WTC11 (cell line): ENCODE data around the gene TPM2. TPM values are rescaled to one million over a fixed set of nuclear protein-coding genes. Genes with fewer than 3 reads are reported as not detected.

Experiments
- ATAC-seq: fragments of 200-7000 bp; cut with Tn5 transposase; 2 replicates; pipeline ENCODE4 v1.10.0; 2021; ENCODE audit warnings: mild to moderate bottlenecking, moderate library complexity
- CTCF ChIA-PET: fragments of 300-600 bp; sonication (Branson Sonifier 250); formaldehyde crosslinking; loops from one replicate; lab custom pipeline; 2021; ENCODE audit warnings: antibody characterized with exemption; lab: Charles Lee
- POLR2A ChIA-PET: fragments of 350-600 bp; sonication (Branson Sonifier 250); formaldehyde crosslinking; loops from one replicate; lab custom pipeline; 2021; ENCODE audit warnings: antibody characterized with exemption; lab: Charles Lee
- DNase-seq: peaks from one replicate; pipeline ENCODE4 v3.0.0; 2021; ENCODE audit warnings: low spot score
- H3K27ac Mint-ChIP-seq: 2 replicates; pipeline ENCODE4 v1.8.0; 2021; ENCODE audit warnings: mixed read lengths
- H3K27me3 Mint-ChIP-seq: 2 replicates; pipeline ENCODE4 v1.8.0; 2021; ENCODE audit warnings: low read depth, mild to moderate bottlenecking, moderate library complexity, mixed read lengths
- H3K36me3 Mint-ChIP-seq: 2 replicates; pipeline ENCODE4 v1.8.0; 2021; ENCODE audit warnings: mixed read lengths
- H3K4me1 Mint-ChIP-seq: 2 replicates; pipeline ENCODE4 v1.8.0; 2022; ENCODE audit warnings: mixed read lengths
- H3K4me3 Mint-ChIP-seq: 2 replicates; pipeline ENCODE4 v1.8.0; 2021; ENCODE audit warnings: mild to moderate bottlenecking, moderate library complexity, mixed read lengths
- H3K9me3 Mint-ChIP-seq: 2 replicates; pipeline ENCODE4 v1.8.0; 2021; ENCODE audit warnings: mixed read lengths
- ETV6 ChIP-seq: sonication (generic); formaldehyde crosslinking; IDR thresholded peaks from 2 replicates; pipeline ENCODE4 v1.8.1; 2022; ENCODE audit warnings: mild to moderate bottlenecking, missing genetic modification reagents
- NR3C1 ChIP-seq: sonication (generic); formaldehyde crosslinking; conservative IDR thresholded peaks from 2 replicates; pipeline ENCODE4 v1.8.1; 2023; ENCODE audit warnings: low read depth, mild to moderate bottlenecking, missing genetic modification reagents
- PRRX2 ChIP-seq: fragments of 250-450 bp; sonication (Bioruptor Pico); IDR thresholded peaks from 2 replicates; pipeline ENCODE4 v1.8.0; 2021; ENCODE audit warnings: mild to moderate bottlenecking
- RELA ChIP-seq: sonication (generic); formaldehyde crosslinking; IDR thresholded peaks from 2 replicates; pipeline ENCODE4 v1.8.1; 2022; ENCODE audit warnings: missing genetic modification reagents, mild to moderate bottlenecking, borderline replicate concordance
- RORB ChIP-seq: fragments of 250-450 bp; sonication (Bioruptor Pico); IDR thresholded peaks from 2 replicates; pipeline ENCODE4 v1.9.0; 2021; ENCODE audit warnings: mild to moderate bottlenecking
- SMAD4 ChIP-seq: sonication (generic); formaldehyde crosslinking; IDR thresholded peaks from 2 replicates; pipeline ENCODE4 v1.8.0; 2022; ENCODE audit warnings: mild to moderate bottlenecking, missing genetic modification reagents
- ZBTB21 ChIP-seq: sonication (generic); formaldehyde crosslinking; IDR thresholded peaks from 2 replicates; pipeline ENCODE4 v1.8.1; 2023; ENCODE audit warnings: mild to moderate bottlenecking, missing genetic modification reagents, borderline replicate concordance
- ZNF317 ChIP-seq: sonication (generic); formaldehyde crosslinking; IDR thresholded peaks from 2 replicates; pipeline ENCODE4 v1.8.1; 2023; ENCODE audit warnings: low read depth, mild to moderate bottlenecking, moderate library complexity, missing genetic modification reagents, borderline replicate concordance
- ZNF396 ChIP-seq: fragments of 250-450 bp; sonication (Bioruptor Pico); IDR thresholded peaks from 2 replicates; pipeline ENCODE4 v1.8.0; 2021; ENCODE audit warnings: mild to moderate bottlenecking, moderate library complexity, borderline replicate concordance
- total RNA-seq: library from RNA; stranded (reverse); gene quantifications from 3 replicates; pipeline ENCODE4 v1.2.3, GENCODE V29; 2021
- TF ChIP-seq, protein P1 (sequence below): sonication (generic); formaldehyde crosslinking; IDR thresholded peaks from 2 replicates; pipeline ENCODE4 v1.8.1; 2023; ENCODE audit warnings: mild to moderate bottlenecking, moderate library complexity, missing genetic modification reagents
- TF ChIP-seq, protein P2 (sequence below): fragments of 200-600 bp; IDR thresholded peaks from 2 replicates; pipeline ENCODE4 v1.8.0; 2022; ENCODE audit warnings: antibody characterized with exemption
- TF ChIP-seq, protein P3 (sequence below): sonication (generic); formaldehyde crosslinking; conservative IDR thresholded peaks from 2 replicates; pipeline ENCODE4 v1.8.1; 2022; ENCODE audit warnings: mild to moderate bottlenecking, missing genetic modification reagents
- TF ChIP-seq, protein P4 (sequence below): sonication (generic); formaldehyde crosslinking; IDR thresholded peaks from 2 replicates; pipeline ENCODE4 v1.8.0; 2023; ENCODE audit warnings: missing genetic modification reagents
- TF ChIP-seq, protein P5 (sequence below): fragments of 250-450 bp; sonication (Bioruptor Pico); IDR thresholded peaks from 2 replicates; pipeline ENCODE4 v1.8.0; 2021; ENCODE audit warnings: mild to moderate bottlenecking
- TF ChIP-seq, protein P6 (sequence below): sonication (generic); formaldehyde crosslinking; IDR thresholded peaks from 2 replicates; pipeline ENCODE4 v1.8.1; 2023; ENCODE audit warnings: mild to moderate bottlenecking, missing genetic modification reagents, borderline replicate concordance
- TF ChIP-seq, protein P7 (sequence below): fragments of 250-450 bp; sonication (Bioruptor Pico); IDR thresholded peaks from 2 replicates; pipeline ENCODE4 v1.9.0; 2021; ENCODE audit warnings: mild to moderate bottlenecking
- TF ChIP-seq, protein P8 (sequence below): sonication (generic); formaldehyde crosslinking; IDR thresholded peaks from 2 replicates; pipeline ENCODE4 v1.8.1; 2022; ENCODE audit warnings: mild to moderate bottlenecking, moderate library complexity, missing genetic modification reagents

The TPM2 gene
- total RNA-seq, 1 experiment from 2014 or later = 146 TPM

DNA sequence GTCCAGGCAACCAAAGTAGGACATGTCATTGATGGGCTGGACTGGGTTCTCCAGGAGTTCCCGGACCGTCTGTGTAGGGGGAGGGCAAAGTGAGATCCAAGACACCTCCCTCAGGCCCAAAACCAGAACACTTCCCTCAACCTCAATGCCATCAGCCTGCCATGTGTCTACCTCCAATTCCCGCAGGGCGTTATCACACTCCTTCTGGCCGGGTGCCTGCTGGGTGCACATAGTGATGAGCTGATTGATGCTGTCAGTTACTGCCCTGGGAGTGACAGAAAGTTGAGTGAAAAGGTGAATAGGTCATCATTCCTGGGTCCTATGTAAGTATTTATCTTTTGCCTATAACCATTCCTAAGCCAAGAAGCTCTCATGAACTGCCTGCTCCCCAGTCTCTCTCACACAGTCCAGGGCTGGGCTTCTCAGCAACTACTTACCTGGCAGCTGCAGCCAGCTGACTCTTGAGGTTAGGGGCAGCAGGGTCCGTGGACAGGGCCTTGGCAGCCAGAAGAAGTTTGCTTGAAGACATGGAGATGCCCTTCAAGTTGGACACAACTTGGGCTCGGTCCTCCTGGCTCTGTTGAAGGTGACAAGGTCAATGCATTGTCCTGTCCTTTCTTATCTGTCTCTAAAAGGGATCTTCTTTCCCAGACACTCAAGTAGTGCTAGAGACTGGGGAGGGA is 21.2 kb upstream of the TPM2 start:
- Mint-ChIP-seq H3K4me3 (no peak overlapping the region), H3K9me3 (no peaks in the 10 kb centered on the region), H3K27me3 (no peaks in the 10 kb centered on the region), H3K36me3 (peaks cover 82% of the 10 kb centered on the region), H3K27ac (no peak overlapping the region), H3K4me1 (no peaks in the 10 kb centered on the region)
- CTCF ChIA-PET = interaction anchor here (4.1 kb wide), 1 partner anchor 14 kb away, joined by 29 read pairs; no protein-coding TSS in a partner anchor
- ATAC-seq = no peak
- DNase-seq = no peak
- POLR2A ChIA-PET = no interaction called here
- TF ChIP-seq, protein P1, sequence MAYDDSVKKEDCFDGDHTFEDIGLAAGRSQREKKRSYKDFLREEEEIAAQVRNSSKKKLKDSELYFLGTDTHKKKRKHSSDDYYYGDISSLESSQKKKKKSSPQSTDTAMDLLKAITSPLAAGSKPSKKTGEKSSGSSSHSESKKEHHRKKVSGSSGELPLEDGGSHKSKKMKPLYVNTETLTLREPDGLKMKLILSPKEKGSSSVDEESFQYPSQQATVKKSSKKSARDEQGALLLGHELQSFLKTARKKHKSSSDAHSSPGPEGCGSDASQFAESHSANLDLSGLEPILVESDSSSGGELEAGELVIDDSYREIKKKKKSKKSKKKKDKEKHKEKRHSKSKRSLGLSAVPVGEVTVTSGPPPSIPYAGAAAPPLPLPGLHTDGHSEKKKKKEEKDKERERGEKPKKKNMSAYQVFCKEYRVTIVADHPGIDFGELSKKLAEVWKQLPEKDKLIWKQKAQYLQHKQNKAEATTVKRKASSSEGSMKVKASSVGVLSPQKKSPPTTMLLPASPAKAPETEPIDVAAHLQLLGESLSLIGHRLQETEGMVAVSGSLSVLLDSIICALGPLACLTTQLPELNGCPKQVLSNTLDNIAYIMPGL (CRISPR knock-in tag) = no peak
- TF ChIP-seq ZNF317 (CRISPR knock-in tag) = no peak
- TF ChIP-seq, protein P2, sequence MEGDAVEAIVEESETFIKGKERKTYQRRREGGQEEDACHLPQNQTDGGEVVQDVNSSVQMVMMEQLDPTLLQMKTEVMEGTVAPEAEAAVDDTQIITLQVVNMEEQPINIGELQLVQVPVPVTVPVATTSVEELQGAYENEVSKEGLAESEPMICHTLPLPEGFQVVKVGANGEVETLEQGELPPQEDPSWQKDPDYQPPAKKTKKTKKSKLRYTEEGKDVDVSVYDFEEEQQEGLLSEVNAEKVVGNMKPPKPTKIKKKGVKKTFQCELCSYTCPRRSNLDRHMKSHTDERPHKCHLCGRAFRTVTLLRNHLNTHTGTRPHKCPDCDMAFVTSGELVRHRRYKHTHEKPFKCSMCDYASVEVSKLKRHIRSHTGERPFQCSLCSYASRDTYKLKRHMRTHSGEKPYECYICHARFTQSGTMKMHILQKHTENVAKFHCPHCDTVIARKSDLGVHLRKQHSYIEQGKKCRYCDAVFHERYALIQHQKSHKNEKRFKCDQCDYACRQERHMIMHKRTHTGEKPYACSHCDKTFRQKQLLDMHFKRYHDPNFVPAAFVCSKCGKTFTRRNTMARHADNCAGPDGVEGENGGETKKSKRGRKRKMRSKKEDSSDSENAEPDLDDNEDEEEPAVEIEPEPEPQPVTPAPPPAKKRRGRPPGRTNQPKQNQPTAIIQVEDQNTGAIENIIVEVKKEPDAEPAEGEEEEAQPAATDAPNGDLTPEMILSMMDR = no peak
- TF ChIP-seq ETV6 (CRISPR knock-in tag) = no peak
- TF ChIP-seq, protein P3, sequence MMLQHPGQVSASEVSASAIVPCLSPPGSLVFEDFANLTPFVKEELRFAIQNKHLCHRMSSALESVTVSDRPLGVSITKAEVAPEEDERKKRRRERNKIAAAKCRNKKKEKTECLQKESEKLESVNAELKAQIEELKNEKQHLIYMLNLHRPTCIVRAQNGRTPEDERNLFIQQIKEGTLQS (CRISPR knock-in tag) = no peak
- no peak for TF ChIP-seq PRRX2 (CRISPR knock-in tag)
- no peak for TF ChIP-seq ZNF396 (CRISPR knock-in tag)
- TF ChIP-seq SMAD4 (CRISPR knock-in tag) = no peak

DNA sequence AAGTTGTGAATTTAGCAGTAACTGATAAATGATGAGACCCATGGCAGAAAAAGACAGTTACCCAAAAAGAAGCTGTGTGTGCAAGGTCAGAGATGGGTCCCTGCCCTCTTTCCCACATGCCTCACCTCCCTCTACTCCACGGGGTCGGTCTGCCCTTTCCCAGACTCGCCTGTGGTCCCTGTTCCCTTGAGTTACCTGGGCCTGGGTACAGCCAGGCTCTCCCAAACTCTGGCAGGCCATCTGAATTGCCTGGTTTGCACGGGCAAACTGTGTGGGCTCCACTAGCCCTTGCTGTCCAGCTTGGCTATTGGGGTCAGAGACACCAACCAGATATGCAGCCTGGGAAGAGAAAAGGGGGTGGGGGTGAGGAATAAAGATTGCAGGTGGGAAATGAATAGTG is 18.4 kb upstream of the TPM2 start:
- H3K4me3 Mint-ChIP-seq = no peak overlapping the region
- H3K4me1 Mint-ChIP-seq = no peaks in the 10 kb centered on the region
- CTCF ChIA-PET = interaction anchor here (1.7 kb wide), 1 partner anchor 11 kb away, joined by 5 read pairs; no protein-coding TSS in a partner anchor
- no peaks in the 10 kb centered on the region for H3K9me3 Mint-ChIP-seq
- DNase-seq = no peak
- ATAC-seq = no peak
- peaks cover 84% of the 10 kb centered on the region for H3K36me3 Mint-ChIP-seq
- TF ChIP-seq RORB (CRISPR knock-in tag) (no peak), ZBTB21 (no peak), NR3C1 (CRISPR knock-in tag) (no peak), RELA (CRISPR knock-in tag) (no peak)
- TF ChIP-seq, protein P4, sequence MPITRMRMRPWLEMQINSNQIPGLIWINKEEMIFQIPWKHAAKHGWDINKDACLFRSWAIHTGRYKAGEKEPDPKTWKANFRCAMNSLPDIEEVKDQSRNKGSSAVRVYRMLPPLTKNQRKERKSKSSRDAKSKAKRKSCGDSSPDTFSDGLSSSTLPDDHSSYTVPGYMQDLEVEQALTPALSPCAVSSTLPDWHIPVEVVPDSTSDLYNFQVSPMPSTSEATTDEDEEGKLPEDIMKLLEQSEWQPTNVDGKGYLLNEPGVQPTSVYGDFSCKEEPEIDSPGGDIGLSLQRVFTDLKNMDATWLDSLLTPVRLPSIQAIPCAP (CRISPR knock-in tag) = no peak
- TF ChIP-seq, protein P5, sequence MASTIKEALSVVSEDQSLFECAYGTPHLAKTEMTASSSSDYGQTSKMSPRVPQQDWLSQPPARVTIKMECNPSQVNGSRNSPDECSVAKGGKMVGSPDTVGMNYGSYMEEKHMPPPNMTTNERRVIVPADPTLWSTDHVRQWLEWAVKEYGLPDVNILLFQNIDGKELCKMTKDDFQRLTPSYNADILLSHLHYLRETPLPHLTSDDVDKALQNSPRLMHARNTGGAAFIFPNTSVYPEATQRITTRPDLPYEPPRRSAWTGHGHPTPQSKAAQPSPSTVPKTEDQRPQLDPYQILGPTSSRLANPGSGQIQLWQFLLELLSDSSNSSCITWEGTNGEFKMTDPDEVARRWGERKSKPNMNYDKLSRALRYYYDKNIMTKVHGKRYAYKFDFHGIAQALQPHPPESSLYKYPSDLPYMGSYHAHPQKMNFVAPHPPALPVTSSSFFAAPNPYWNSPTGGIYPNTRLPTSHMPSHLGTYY (CRISPR knock-in tag) = no peak
- TF ChIP-seq, protein P6, sequence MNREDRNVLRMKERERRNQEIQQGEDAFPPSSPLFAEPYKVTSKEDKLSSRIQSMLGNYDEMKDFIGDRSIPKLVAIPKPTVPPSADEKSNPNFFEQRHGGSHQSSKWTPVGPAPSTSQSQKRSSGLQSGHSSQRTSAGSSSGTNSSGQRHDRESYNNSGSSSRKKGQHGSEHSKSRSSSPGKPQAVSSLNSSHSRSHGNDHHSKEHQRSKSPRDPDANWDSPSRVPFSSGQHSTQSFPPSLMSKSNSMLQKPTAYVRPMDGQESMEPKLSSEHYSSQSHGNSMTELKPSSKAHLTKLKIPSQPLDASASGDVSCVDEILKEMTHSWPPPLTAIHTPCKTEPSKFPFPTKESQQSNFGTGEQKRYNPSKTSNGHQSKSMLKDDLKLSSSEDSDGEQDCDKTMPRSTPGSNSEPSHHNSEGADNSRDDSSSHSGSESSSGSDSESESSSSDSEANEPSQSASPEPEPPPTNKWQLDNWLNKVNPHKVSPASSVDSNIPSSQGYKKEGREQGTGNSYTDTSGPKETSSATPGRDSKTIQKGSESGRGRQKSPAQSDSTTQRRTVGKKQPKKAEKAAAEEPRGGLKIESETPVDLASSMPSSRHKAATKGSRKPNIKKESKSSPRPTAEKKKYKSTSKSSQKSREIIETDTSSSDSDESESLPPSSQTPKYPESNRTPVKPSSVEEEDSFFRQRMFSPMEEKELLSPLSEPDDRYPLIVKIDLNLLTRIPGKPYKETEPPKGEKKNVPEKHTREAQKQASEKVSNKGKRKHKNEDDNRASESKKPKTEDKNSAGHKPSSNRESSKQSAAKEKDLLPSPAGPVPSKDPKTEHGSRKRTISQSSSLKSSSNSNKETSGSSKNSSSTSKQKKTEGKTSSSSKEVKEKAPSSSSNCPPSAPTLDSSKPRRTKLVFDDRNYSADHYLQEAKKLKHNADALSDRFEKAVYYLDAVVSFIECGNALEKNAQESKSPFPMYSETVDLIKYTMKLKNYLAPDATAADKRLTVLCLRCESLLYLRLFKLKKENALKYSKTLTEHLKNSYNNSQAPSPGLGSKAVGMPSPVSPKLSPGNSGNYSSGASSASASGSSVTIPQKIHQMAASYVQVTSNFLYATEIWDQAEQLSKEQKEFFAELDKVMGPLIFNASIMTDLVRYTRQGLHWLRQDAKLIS (CRISPR knock-in tag) = no peak
- TF ChIP-seq, protein P7, sequence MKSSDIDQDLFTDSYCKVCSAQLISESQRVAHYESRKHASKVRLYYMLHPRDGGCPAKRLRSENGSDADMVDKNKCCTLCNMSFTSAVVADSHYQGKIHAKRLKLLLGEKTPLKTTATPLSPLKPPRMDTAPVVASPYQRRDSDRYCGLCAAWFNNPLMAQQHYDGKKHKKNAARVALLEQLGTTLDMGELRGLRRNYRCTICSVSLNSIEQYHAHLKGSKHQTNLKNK (CRISPR knock-in tag) = no peak
- TF ChIP-seq, protein P8, sequence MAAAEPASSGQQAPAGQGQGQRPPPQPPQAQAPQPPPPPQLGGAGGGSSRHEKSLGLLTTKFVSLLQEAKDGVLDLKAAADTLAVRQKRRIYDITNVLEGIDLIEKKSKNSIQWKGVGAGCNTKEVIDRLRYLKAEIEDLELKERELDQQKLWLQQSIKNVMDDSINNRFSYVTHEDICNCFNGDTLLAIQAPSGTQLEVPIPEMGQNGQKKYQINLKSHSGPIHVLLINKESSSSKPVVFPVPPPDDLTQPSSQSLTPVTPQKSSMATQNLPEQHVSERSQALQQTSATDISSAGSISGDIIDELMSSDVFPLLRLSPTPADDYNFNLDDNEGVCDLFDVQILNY (CRISPR knock-in tag) = no peak
- H3K27ac Mint-ChIP-seq = no peak overlapping the region
- H3K27me3 Mint-ChIP-seq = no peaks in the 10 kb centered on the region
- POLR2A ChIA-PET = no interaction called here
